Right kidney (tissue), 9 donors: Measurements from ENCODE around the gene ACSS1.

Experiments used
- DNase-seq: peaks from one replicate; pipeline ENCODE4 v3.0.0-alpha.2; 2016
- long read RNA-seq, 8 donors: transcript quantifications; one replicate each; lab custom pipeline, GENCODE V29; 2026

ACSS1 gene
- long read RNA-seq, donor 1, transcript ACSS1-201 (14 exons, 3,680 nt) = major isoform, 6 of 6 reads
- long read RNA-seq, donor 1, partial matches to known transcripts = 0 of 6 reads
- long read RNA-seq, donor 1, other reads (novel, unspliced or antisense) = 0 of 6 reads
- long read RNA-seq, donor 2, partial matches to known transcripts = 0 of 4 reads
- long read RNA-seq, donor 2, other reads (novel, unspliced or antisense) = 0 of 4 reads
- long read RNA-seq, donor 3, partial matches to known transcripts = 0 of 3 reads
- long read RNA-seq, donor 3, other reads (novel, unspliced or antisense) = 0 of 3 reads
- long read RNA-seq, donor 4, full-length matches to known transcripts = 7 of 7 reads
- long read RNA-seq, donor 4, partial matches to known transcripts = 0 of 7 reads
- long read RNA-seq, donor 4, other reads (novel, unspliced or antisense) = 0 of 7 reads
- long read RNA-seq, donor 5, transcript ACSS1-201 (14 exons, 3,680 nt) = major isoform, 5 of 5 reads
- long read RNA-seq, donor 5, partial matches to known transcripts = 0 of 5 reads
- long read RNA-seq, donor 5, other reads (novel, unspliced or antisense) = 0 of 5 reads
- long read RNA-seq, donor 6, full-length matches to known transcripts = 5 of 10 reads
- long read RNA-seq, donor 6, partial matches to known transcripts = 5 of 10 reads
- long read RNA-seq, donor 6, other reads (novel, unspliced or antisense) = 0 of 10 reads
- long read RNA-seq, donor 7, transcript ACSS1-201 (14 exons, 3,680 nt) = major isoform, 8 of 17 reads
- long read RNA-seq, donor 7, partial matches to known transcripts = 8 of 17 reads
- long read RNA-seq, donor 7, other reads (novel, unspliced or antisense) = 0 of 17 reads
- long read RNA-seq, donor 8, full-length matches to known transcripts = 15 of 15 reads
- long read RNA-seq, donor 8, partial matches to known transcripts = 0 of 15 reads
- long read RNA-seq, donor 8, other reads (novel, unspliced or antisense) = 0 of 15 reads

GRCh38 chr20:25058051-25058846 lies at the start of gene ACSS1:
TSS of gene ACSS1 (minus strand) at chr20:25058139. CDS start at chr20:25058102, 37 bp downstream.
- peak; percentile 65 for DNase-seq

GRCh38 chr20:25103526-25103925 lies 45.6 kb upstream of the ACSS1 start:
- DNase-seq = no peak

GRCh38 chr20:25100914-25101313 lies 43.0 kb upstream of the ACSS1 start:
- DNase-seq = no peak

GRCh38 chr20:25099601-25100140 lies 41.7 kb upstream of the ACSS1 start:
- no peak for DNase-seq

GRCh38 chr20:25097498-25097897 lies 39.6 kb upstream of the ACSS1 start:
- no peak for DNase-seq

- DNase-seq = no peak
Observed at GRCh38 chr20:25090492-25091429, 32.8 kb upstream of the ACSS1 start.

- DNase-seq = no peak
Observed at GRCh38 chr20:25089662-25090061, 31.7 kb upstream of the ACSS1 start.

GRCh38 chr20:25089096-25089495 lies 31.2 kb upstream of the ACSS1 start:
- DNase-seq = no peak

- no peak for DNase-seq
Observed at GRCh38 chr20:25088267-25088666, 30.3 kb upstream of the ACSS1 start.

- DNase-seq = no peak
Observed at GRCh38 chr20:25087186-25087929, 29.4 kb upstream of the ACSS1 start.

- no peak for DNase-seq
Observed at GRCh38 chr20:25085756-25086495, 28.0 kb upstream of the ACSS1 start.

- no peak for DNase-seq
Observed at GRCh38 chr20:25084626-25085187, 26.8 kb upstream of the ACSS1 start.

GRCh38 chr20:25083773-25084625 lies 26.1 kb upstream of the ACSS1 start:
- DNase-seq = no peak

- DNase-seq = no peak
Observed at GRCh38 chr20:25083141-25083772, 25.3 kb upstream of the ACSS1 start.

- no peak for DNase-seq
Observed at GRCh38 chr20:25082498-25082873, 24.5 kb upstream of the ACSS1 start.

GRCh38 chr20:25081730-25082497 lies 24.0 kb upstream of the ACSS1 start, which contains the start of gene VSX1:
TSS of gene VSX1 (minus strand) at chr20:25082141. CDS start at chr20:25082096, 45 bp downstream.
- no peak for DNase-seq
